NB4 (cell line): ENCODE measurements around the gene THSD7B.
"Not testable (repeated sequence)": the region's sequence is repeated elsewhere in the genome, so short reads cannot be mapped to it uniquely, and the experiment has no call there.

Source experiments
- DNase-seq: peaks from one replicate; pipeline ENCODE4 v3.0.0; 2010; ENCODE audit warnings: low read depth
- H3K4me3 ChIP-seq: one replicate; pipeline ENCODE4 v1.5.1; 2011; ENCODE audit warnings: mild to moderate bottlenecking, low read depth, low read length, moderate library complexity
- MYC ChIP-seq: IDR thresholded peaks from 2 replicates; pipeline ENCODE4 v1.6.1; 2011; ENCODE audit warnings: low read depth, low read length
- POLR2A ChIP-seq: IDR thresholded peaks from 2 replicates; pipeline ENCODE4 v1.6.1; 2011; ENCODE audit warnings: mild to moderate bottlenecking; ENCODE audit not compliant: insufficient read length; ENCODE audit errors: extremely low read depth
- TF ChIP-seq, protein P1 (sequence below): IDR thresholded peaks from 2 replicates; pipeline ENCODE4 v1.6.1; 2011; ENCODE audit warnings: low read depth, low read length
- TF ChIP-seq, protein P2 (sequence below): IDR thresholded peaks from one replicate; pipeline ENCODE4 v1.5.1; 2012; ENCODE audit warnings: low read depth, low read length

Gene THSD7B

DNA sequence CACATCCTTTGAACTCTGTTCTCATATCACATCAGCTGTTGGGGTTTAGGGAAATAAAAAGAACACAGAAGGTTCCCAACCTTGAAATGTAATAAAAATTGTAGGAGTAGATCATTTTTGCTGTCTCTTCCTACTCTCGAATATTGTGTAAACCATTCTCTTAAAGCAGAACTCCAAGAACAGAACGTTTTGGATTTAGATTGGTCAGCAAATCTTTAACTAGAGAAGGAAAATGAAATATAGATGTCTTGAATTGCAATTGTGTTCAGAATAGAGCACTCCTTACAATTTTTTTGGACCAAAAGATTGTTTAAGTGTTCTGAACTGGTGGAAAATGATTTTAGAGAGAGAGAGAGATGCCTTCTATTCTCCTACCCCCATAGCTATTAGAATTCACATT lies 23.9 kb upstream of the THSD7B start:
- DNase-seq, result no peak
- no peak overlapping the region for H3K4me3 ChIP-seq
- TF ChIP-seq, protein P1, sequence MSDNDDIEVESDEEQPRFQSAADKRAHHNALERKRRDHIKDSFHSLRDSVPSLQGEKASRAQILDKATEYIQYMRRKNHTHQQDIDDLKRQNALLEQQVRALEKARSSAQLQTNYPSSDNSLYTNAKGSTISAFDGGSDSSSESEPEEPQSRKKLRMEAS, result no peak
- TF ChIP-seq MYC (no peak), POLR2A (no peak)
- TF ChIP-seq, protein P2, sequence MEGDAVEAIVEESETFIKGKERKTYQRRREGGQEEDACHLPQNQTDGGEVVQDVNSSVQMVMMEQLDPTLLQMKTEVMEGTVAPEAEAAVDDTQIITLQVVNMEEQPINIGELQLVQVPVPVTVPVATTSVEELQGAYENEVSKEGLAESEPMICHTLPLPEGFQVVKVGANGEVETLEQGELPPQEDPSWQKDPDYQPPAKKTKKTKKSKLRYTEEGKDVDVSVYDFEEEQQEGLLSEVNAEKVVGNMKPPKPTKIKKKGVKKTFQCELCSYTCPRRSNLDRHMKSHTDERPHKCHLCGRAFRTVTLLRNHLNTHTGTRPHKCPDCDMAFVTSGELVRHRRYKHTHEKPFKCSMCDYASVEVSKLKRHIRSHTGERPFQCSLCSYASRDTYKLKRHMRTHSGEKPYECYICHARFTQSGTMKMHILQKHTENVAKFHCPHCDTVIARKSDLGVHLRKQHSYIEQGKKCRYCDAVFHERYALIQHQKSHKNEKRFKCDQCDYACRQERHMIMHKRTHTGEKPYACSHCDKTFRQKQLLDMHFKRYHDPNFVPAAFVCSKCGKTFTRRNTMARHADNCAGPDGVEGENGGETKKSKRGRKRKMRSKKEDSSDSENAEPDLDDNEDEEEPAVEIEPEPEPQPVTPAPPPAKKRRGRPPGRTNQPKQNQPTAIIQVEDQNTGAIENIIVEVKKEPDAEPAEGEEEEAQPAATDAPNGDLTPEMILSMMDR, result no peak

DNA sequence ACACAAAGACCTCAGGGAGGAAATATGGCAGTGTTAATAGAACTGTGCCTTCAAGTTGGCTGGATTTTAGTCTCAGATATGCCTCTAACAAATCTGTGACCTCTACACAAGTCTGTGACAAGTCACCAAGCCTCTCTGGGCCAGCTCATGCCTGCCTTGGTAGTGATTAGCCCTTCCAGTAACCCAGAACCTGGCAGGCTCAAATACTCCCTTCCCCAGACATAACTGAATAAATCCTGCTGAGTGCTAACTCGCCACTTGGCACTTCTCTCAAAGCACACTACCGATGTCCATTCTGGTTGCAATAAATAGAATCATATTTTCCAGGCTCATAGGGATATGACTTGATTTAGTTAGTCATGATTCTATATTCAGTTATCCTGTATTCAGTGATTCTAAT lies 15.3 kb upstream of the THSD7B start:
- TF ChIP-seq, protein P2, result no peak
- TF ChIP-seq MYC, result no peak
- TF ChIP-seq POLR2A, result no peak
- TF ChIP-seq, protein P1, result no peak
- H3K4me3 ChIP-seq, result no peak overlapping the region
- no peak for DNase-seq

DNA sequence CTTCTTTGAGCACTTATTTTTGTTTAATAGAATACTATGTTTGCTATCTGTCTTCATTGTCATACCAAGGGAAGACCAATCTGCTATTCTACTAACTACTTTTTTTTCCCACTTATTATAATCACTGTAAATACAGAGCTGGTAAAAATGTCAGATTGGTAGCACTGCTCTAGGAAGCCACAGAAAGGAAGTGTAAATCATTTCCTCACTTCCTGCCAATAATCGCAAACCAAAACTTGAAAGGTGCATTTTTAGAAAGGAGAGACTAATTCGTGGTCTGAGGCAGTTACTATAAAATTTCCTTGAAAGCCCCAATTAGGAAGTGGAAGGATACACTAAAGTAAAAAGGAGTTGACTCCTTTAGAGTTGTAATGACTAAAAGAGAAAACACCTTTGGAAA lies 13.9 kb upstream of the THSD7B start:
- no peak overlapping the region for H3K4me3 ChIP-seq
- no peak for DNase-seq
- TF ChIP-seq, protein P1, result no peak
- TF ChIP-seq POLR2A, result no peak
- TF ChIP-seq, protein P2, result no peak
- TF ChIP-seq MYC, result no peak

DNA sequence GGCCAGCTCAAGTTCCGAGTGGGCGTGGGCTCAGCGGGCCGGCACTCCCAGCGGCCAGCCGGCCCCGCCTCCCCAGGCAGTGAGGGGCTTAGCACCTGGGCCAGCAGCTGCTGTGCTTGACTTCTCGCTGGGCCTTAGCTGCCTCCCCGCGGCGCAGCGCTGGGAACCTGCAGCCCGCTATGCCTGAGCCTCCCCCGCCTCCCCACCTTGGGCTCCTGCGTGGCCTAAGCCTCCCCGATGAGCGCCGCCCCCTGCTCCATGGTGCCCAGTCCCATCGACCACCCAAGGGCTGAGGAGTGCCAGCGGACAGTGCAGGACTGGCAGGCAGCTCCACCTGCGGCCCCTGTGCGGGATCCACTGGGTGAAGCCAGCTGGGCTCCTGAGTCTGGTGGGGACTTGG lies 6.8 kb upstream of the THSD7B start:
- H3K4me3 ChIP-seq, DNase-seq: not testable (repeated sequence)

DNA sequence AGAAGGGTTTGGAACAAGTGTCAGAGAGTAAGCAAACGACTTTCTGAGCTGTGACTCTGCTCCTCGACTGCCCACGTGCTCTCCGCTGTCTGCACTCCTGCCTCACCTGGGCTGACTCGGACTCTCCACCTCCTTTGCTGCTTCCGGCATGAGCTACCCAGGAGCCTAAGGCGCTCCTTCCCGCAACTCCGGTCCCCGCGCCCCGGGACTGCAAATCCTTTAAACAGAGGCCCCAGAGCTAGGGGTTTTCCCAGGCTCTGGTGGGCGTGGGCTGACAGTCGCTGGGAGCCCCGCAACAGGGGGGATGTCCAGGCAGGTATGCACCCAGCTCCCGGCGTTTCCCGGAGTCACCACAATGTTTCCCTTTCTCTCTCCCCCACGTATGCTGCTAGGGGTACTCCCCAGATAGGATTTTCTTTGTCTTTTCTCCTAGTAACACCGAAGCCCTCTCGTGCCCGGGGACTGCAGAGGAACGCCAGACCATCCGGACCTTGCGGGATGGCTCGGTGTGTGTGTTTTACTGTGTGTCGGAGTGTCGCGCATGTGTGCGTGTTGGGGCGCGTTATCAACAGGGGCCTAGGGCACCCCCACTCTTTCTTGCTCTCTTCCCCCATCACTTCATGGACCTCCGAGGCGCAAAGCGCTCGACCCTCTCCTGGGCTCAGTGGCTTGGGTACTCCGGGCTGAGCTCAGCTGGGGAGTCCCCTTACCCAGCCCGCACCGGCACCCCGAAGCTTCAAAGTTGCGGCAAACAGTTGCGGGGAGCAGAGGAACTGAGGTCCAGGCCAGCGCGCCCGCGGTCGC lies 691 bp upstream of the THSD7B start:
- DNase-seq, result no peak
- TF ChIP-seq, protein P1, result no peak
- H3K4me3 ChIP-seq, result no peak overlapping the region

DNA sequence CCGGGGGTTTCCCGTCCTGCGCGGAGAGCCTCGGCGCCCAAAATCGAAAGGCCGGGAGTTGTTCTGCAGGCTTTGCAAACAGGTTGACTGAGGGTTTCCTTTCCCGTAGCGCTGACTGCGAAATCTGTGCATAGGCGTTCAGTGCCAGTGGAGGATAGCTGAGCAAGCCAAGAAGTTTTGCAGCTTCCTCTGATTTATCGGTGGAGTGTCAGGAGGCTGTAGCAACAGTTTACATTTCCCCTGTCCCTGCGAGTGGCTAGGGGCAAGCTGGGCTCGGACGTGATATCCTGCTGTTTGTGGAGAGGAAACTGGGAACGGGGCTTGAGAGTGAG lies 694 bp downstream of the THSD7B start:
- H3K4me3 ChIP-seq, result no peak overlapping the region
- TF ChIP-seq POLR2A (no peak), MYC (no peak)
- TF ChIP-seq, protein P1, result no peak
- TF ChIP-seq, protein P2, result no peak

DNA sequence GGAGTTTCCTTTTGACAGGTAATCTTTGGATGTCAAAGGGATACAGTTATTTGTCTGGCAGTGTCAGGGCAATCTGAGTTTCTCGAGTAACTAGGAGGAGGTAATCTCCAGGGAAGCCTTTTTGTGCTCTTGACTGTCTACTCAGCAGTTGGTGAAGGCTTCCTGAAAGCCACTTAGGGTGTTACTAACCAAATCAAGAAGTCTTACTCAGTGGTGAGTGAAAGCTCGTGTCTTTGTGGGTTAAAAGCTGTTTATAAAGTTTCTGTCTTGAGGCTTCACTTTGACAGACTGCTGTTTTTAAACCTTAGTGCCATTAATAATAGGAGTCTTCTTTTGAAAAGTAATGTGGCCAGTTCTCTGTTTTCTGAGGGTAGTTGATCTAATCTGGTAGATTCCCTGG lies 1.7 kb downstream of the THSD7B start:
- no peak overlapping the region for H3K4me3 ChIP-seq
- DNase-seq, result peak; percentile 7
- TF ChIP-seq, protein P2, result no peak
- TF ChIP-seq POLR2A, result no peak
- TF ChIP-seq MYC, result no peak
- TF ChIP-seq, protein P1, result no peak

More for the DNA sequence above, 694 bp downstream of the THSD7B start:
- no peak for DNase-seq
